MM.1S (cell line): Measurements from ENCODE around the gene UNKL.

ENCODE experiments used
- DNase-seq: peaks from one replicate; pipeline ENCODE4 v3.0.0-alpha.2; 2015
- H2AFZ ChIP-seq: fragments of 300-600 bp; sonication (generic); 2 replicates; pipeline ENCODE4 v1.6.0; 2016; ENCODE audit warnings: antibody characterized with exemption, low read length
- H3F3A ChIP-seq: fragments of 300-600 bp; sonication (generic); 2 replicates; pipeline ENCODE4 v1.6.1; 2016; ENCODE audit warnings: mild to moderate bottlenecking, antibody characterized with exemption, low read length, moderate library complexity, mixed read lengths; ENCODE audit not compliant: insufficient read depth
- H3K27ac ChIP-seq: fragments of 300-600 bp; sonication (generic); 2 replicates; pipeline ENCODE4 v1.5.1; 2016; ENCODE audit warnings: mild to moderate bottlenecking, low read length
- H3K27me3 ChIP-seq: fragments of 300-600 bp; sonication (generic); replicated peaks from 2 replicates; pipeline ENCODE4 v1.6.0; 2016; ENCODE audit warnings: low read length; ENCODE audit not compliant: insufficient read depth
- H3K36me3 ChIP-seq: fragments of 300-600 bp; sonication (generic); replicated peaks from 2 replicates; pipeline ENCODE4 v1.6.1; 2016; ENCODE audit warnings: mild to moderate bottlenecking, low read length, mixed read lengths; ENCODE audit not compliant: insufficient read depth
- H3K4me1 ChIP-seq: fragments of 300-600 bp; sonication (generic); 2 replicates; pipeline ENCODE4 v1.6.1; 2016; ENCODE audit warnings: low read length, mixed read lengths
- H3K4me2 ChIP-seq: fragments of 300-600 bp; sonication (generic); 2 replicates; pipeline ENCODE4 v1.6.0; 2016; ENCODE audit warnings: low read depth, low read length
- H3K4me3 ChIP-seq: fragments of 300-600 bp; sonication (generic); 2 replicates; pipeline ENCODE4 v1.5.1; 2016; ENCODE audit warnings: low read length, mixed read lengths
- H3K79me2 ChIP-seq: fragments of 300-600 bp; sonication (generic); 2 replicates; pipeline ENCODE4 v1.6.1; 2016; ENCODE audit warnings: mixed run types, low read length, mixed read lengths
- H3K9ac ChIP-seq: fragments of 300-600 bp; sonication (generic); 2 replicates; pipeline ENCODE4 v1.6.1; 2016; ENCODE audit warnings: low read length, mixed read lengths
- H3K9me2 ChIP-seq: fragments of 300-600 bp; sonication (generic); replicated peaks from 2 replicates; pipeline ENCODE4 v1.6.1; 2016; ENCODE audit warnings: mild to moderate bottlenecking, low read length, mixed read lengths; ENCODE audit not compliant: insufficient read depth
- H3K9me3 ChIP-seq: fragments of 300-600 bp; sonication (generic); replicated peaks from 2 replicates; pipeline ENCODE4 v1.6.1; 2016; ENCODE audit warnings: mild to moderate bottlenecking, low read length, mixed read lengths; ENCODE audit not compliant: insufficient read depth
- H4K20me1 ChIP-seq: fragments of 300-600 bp; sonication (generic); 2 replicates; pipeline ENCODE4 v1.6.1; 2016; ENCODE audit warnings: mild to moderate bottlenecking, low read length, moderate library complexity, mixed read lengths; ENCODE audit not compliant: insufficient read depth
- EZH2 ChIP-seq: fragments of 300-600 bp; sonication (generic); optimal IDR thresholded peaks from 2 replicates; pipeline ENCODE3; 2017; ENCODE audit warnings: low read depth, mild to moderate bottlenecking, antibody characterized with exemption, low read length, mixed read lengths
- EZH2phosphoT487 ChIP-seq: fragments of 300-600 bp; sonication (generic); IDR thresholded peaks from 2 replicates; pipeline ENCODE4 v1.6.1; 2018; ENCODE audit warnings: antibody characterized with exemption, low read length
- TF ChIP-seq, protein P1 (sequence below): fragments of 300-600 bp; sonication (generic); IDR thresholded peaks from 2 replicates; pipeline ENCODE4 v1.5.1; 2016; ENCODE audit warnings: antibody characterized with exemption, low read length, mixed read lengths

The UNKL gene

DNA sequence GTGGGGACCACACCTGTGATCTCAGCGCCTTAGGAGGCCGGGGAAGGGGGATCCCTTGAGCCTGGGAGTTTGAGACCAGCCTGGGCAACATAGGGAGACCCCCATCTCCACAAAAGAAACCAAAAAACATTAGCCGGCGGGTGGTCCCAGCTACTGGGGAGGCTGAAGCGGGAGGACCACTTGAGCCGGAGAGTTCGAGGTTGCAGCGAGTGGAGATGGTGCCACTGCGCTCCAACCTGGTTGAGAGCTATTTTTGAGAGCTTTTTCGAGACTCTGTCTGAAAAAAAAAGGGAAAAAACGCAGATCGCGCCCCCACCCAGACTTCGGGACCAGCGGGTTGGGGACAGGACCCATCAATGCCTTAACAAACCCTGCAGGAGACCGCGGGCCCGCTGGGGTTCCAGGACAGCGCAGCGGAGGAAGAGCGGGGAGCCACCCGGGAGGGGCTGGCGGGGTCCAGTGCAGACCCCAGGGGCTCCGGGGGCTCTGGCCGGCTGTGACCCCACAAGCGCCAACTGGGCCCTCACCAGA lies 81.8 kb downstream of the UNKL start:
- Histone ChIP-seq H3K9ac (peak overlapping the region; percentile 92; the same call in 1 of the 2 replicates), H3K79me2 (no peaks in the 10 kb centered on the region), H3K9me3 (no peaks in the 10 kb centered on the region), H4K20me1 (no peaks in the 10 kb centered on the region), H3K4me3 (no peak overlapping the region), H2AFZ (no peak overlapping the region), H3K9me2 (no peaks in the 10 kb centered on the region), H3K36me3 (no peaks in the 10 kb centered on the region), H3K27me3 (peaks cover 50% of the 10 kb centered on the region), H3K4me1 (peaks cover 18% of the 10 kb centered on the region), H3K27ac (no peak overlapping the region), H3F3A (no peaks in the 10 kb centered on the region), H3K4me2 (peak overlapping the region; percentile 100; the same call in 1 of the 2 replicates)
- no peak for DNase-seq
- TF ChIP-seq EZH2phosphoT487 (no peak), EZH2 (no peak)
- TF ChIP-seq, protein P1, sequence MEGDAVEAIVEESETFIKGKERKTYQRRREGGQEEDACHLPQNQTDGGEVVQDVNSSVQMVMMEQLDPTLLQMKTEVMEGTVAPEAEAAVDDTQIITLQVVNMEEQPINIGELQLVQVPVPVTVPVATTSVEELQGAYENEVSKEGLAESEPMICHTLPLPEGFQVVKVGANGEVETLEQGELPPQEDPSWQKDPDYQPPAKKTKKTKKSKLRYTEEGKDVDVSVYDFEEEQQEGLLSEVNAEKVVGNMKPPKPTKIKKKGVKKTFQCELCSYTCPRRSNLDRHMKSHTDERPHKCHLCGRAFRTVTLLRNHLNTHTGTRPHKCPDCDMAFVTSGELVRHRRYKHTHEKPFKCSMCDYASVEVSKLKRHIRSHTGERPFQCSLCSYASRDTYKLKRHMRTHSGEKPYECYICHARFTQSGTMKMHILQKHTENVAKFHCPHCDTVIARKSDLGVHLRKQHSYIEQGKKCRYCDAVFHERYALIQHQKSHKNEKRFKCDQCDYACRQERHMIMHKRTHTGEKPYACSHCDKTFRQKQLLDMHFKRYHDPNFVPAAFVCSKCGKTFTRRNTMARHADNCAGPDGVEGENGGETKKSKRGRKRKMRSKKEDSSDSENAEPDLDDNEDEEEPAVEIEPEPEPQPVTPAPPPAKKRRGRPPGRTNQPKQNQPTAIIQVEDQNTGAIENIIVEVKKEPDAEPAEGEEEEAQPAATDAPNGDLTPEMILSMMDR, result no peak

DNA sequence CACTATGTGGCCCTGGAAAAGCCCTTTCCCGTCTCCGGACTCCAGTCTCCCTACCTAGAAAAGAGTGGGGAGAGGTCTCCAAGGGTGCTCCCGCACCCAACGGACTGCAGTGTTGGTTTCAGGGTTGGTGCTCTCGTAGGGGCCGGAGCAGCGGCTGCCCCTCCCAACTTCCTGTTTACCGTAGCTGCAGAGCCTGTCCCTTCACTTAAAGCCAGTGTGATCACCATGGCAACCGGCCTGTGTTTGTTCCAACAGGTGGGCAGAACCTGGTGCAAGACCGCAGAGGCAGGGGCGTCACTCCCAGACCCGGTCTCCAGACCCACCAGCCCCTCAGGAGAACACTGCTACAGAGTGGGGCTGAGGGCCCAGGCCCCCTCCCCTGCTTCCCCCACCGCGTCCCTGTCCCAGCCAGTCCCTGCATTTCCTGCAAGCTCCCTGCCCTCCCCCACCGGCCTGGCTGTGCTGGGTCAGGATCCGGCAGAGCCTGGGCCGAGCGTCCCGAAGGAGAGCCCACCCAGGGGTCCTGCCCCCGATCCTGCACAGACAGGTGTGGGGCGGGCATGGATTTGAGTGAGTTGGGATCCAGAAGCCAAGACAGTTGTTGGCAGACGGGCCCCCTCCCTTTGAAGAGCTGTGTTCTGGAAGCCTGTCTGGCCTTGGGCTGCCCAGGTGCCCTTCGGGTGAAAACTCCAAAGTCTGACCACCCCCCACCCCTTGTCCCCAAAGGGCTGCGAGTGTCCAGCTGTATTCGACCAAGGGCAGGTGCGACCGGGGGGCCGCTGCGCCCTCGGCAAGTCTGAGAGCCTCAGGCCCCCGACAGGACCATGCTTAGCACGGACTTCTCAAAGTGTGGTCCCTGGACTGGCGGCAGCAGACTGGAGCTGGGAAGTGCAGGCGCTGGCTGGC lies 82.5 kb downstream of the UNKL start:
- no peaks in the 10 kb centered on the region for H4K20me1 ChIP-seq
- no peaks in the 10 kb centered on the region for H3K79me2 ChIP-seq
- no peaks in the 10 kb centered on the region for H3K9me2 ChIP-seq
- no peaks in the 10 kb centered on the region for H3F3A ChIP-seq
- H3K4me1 ChIP-seq, result peaks cover 18% of the 10 kb centered on the region
- no peaks in the 10 kb centered on the region for H3K36me3 ChIP-seq
- peak overlapping the region; percentile 100 for H3K4me2 ChIP-seq
- no peak for TF ChIP-seq EZH2phosphoT487
- TF ChIP-seq EZH2, result no peak
- TF ChIP-seq, protein P1, result no peak
- H3K27ac ChIP-seq, result peak overlapping the region; percentile 58; the same call in 1 of the 2 replicates
- H3K27me3 ChIP-seq, result peaks cover 43% of the 10 kb centered on the region
- peak; percentile 93 for DNase-seq
- peak overlapping the region; percentile 74 for H3K4me3 ChIP-seq
- H3K9me3 ChIP-seq, result no peaks in the 10 kb centered on the region
- peak overlapping the region; percentile 89 for H2AFZ ChIP-seq
- peak overlapping the region; percentile 92 for H3K9ac ChIP-seq

DNA sequence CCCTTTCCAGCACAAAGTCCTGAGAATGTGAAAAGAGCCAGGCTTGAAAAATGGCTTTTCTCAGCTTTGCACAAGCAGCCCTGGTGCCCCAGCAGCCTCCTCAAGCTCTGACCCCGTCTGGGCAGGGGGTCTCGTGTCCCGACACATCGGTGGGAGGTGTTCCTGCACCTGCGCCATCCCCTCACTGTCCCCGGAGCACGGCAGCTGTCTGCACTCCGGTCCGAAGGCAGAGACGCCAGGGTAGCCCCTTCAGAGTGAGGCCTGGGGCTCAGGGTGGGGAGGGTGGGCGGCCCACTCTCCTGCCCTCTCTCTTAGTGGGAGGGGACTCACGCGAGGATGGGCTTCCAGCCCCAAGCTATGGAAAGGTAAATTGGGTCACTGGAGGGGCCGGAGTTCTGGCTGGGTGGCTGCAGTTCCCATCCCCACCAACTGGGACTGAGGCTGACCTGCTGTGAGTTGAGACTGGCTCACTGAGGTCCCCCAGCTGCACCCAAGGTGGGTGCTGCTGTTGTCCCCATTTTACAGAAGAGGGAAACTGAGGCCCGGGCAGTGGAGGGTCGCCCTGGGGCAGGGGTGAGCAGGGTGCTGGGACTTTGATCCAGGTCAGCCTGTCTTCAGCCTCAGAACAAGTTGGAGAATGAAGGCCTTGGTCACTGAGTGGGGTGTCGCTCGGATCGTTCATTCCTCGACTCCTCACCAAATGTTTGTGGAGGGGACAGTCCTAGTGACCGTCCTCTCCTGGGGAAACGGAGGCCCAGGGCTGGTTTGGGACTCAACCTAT lies 83.4 kb downstream of the UNKL start:
- Histone ChIP-seq H3K4me3 (peak overlapping the region; percentile 74), H3K36me3 (no peaks in the 10 kb centered on the region), H4K20me1 (no peaks in the 10 kb centered on the region), H2AFZ (peak overlapping the region; percentile 89), H3K27me3 (peaks cover 35% of the 10 kb centered on the region), H3K9me3 (no peaks in the 10 kb centered on the region), H3K9ac (peak overlapping the region; percentile 92), H3K4me2 (peak overlapping the region; percentile 100), H3K27ac (peak overlapping the region; percentile 58; the same call in 1 of the 2 replicates), H3K9me2 (no peaks in the 10 kb centered on the region), H3F3A (no peaks in the 10 kb centered on the region), H3K79me2 (no peaks in the 10 kb centered on the region), H3K4me1 (peaks cover 18% of the 10 kb centered on the region)
- DNase-seq, result no peak
- TF ChIP-seq EZH2phosphoT487 (no peak), EZH2 (no peak)
- TF ChIP-seq, protein P1, result peak; percentile 8; the same call in 1 of the 2 replicates
